K562 (cell line): ENCODE measurements around the gene RNF217. TPM values are rescaled to one million over a fixed set of nuclear protein-coding genes. Genes with fewer than 3 reads are reported as not detected.

Experiments used
- ATAC-seq: fragments of 200-7000 bp; cut with Tn5 transposase; 3 replicates; pipeline ENCODE4 v1.9.1; 2020; ENCODE audit warnings: moderate library complexity
- BruUV-seq: library from RNA; stranded (reverse); fragments of 400-500 nt; replicated peaks from 2 replicates; lab custom pipeline; 2021; lab: Mats Ljungman, UMichigan
- CTCF ChIA-PET: fragments of 300-600 bp; formaldehyde crosslinking; extraction: SDS; loops from one replicate; lab custom pipeline; 2021; ENCODE audit warnings: low intra/inter-chr PET ratio; lab: Yijun Ruan, JAX
- POLR2A ChIA-PET: fragments of 300-600, 350-650 bp; sonication (Branson Sonifier 250); formaldehyde crosslinking; extraction: SDS; loops from one replicate; lab custom pipeline; 2021; ENCODE audit warnings: antibody characterized with exemption, inconsistent platforms; lab: Yijun Ruan, JAX
- DNase-seq, 4 experiments: peaks; one replicate each; pipeline versions ENCODE4 v3.0.0 to v3.0.0-alpha.2; 2011 to 2018; ENCODE audit warnings: low spot score in 3 of 4, mixed read lengths in 3 of 4; ENCODE audit errors: extremely low read depth in 1 of 4
- FAIRE-seq: peaks from 2 replicates; lab custom pipeline; 2011; peaks lifted over from hg19 to GRCh38; lab: Jason Lieb, UNC
- H2AFZ ChIP-seq: 2 replicates; pipeline ENCODE4 v1.6.0; 2011; ENCODE audit warnings: low read depth, low read length, control low read depth, inconsistent platforms
- H3K27ac ChIP-seq: fragments of 200-600 bp; 3 replicates; pipeline ENCODE4 v1.8.0; 2011; ENCODE audit warnings: low read depth, mild to moderate bottlenecking, control low read depth, inconsistent platforms, low read length, moderate library complexity, mixed read lengths; ENCODE audit errors: extremely low read depth
- H3K27me3 ChIP-seq, 2 experiments: fragments of 300-600 bp in 1 of 2; 2 replicates in 1 of 2; 3 replicates in 1 of 2; pipeline versions ENCODE4 v1.6.0 to v1.8.0; 2011; ENCODE audit warnings: inconsistent platforms in 2 of 2, low read length in 2 of 2, mild to moderate bottlenecking in 1 of 2, mixed read lengths in 1 of 2, moderate library complexity in 1 of 2; ENCODE audit not compliant: control insufficient read depth in 2 of 2, insufficient read depth in 2 of 2
- H3K36me3 ChIP-seq: fragments of 300-600 bp; 3 replicates; pipeline ENCODE4 v1.8.0; 2011; ENCODE audit warnings: mild to moderate bottlenecking, low read length, inconsistent platforms; ENCODE audit not compliant: control insufficient read depth, insufficient read depth
- H3K4me1 ChIP-seq, 2 experiments: fragments of 200-600 bp in 1 of 2; replicated peaks in 1 of 2; 2 replicates in 1 of 2; 3 replicates in 1 of 2; pipeline versions ENCODE4 v1.5.1 to v1.8.0; 2011; ENCODE audit warnings: inconsistent platforms in 2 of 2, low read length in 2 of 2, mild to moderate bottlenecking in 1 of 2, mixed read lengths in 1 of 2, moderate library complexity in 1 of 2; ENCODE audit not compliant: control insufficient read depth in 2 of 2, insufficient read depth in 2 of 2
- H3K4me2 ChIP-seq: 2 replicates; pipeline ENCODE4 v1.6.1; 2011; ENCODE audit warnings: low read length, control low read depth, inconsistent platforms, mixed read lengths; ENCODE audit not compliant: insufficient read depth
- H3K4me3 ChIP-seq: fragments of 200-600 bp; sonication (generic), shearing (Covaris generic); 2 replicates; pipeline ENCODE4 v1.5.1; 2016; ENCODE audit warnings: control low read depth, inconsistent platforms
- H3K79me2 ChIP-seq: fragments of 200-600 bp; 3 replicates; pipeline ENCODE4 v1.8.0; 2011; ENCODE audit warnings: low read length, inconsistent platforms; ENCODE audit not compliant: control insufficient read depth, insufficient read depth
- H3K9ac ChIP-seq, 2 experiments: 2 replicates each; pipeline versions ENCODE4 v1.6.0 to v1.6.1; 2011; ENCODE audit warnings: low read depth in 2 of 2, low read length in 2 of 2, control low read depth in 1 of 2, inconsistent platforms in 1 of 2, mild to moderate bottlenecking in 1 of 2, mixed read lengths in 1 of 2; ENCODE audit not compliant: insufficient read depth in 1 of 2
- H3K9me1 ChIP-seq: one replicate; pipeline ENCODE4 v1.6.0; 2011; ENCODE audit warnings: inconsistent platforms, mild to moderate bottlenecking, low read length, moderate library complexity; ENCODE audit not compliant: control insufficient read depth, insufficient read depth
- H3K9me3 ChIP-seq: replicated peaks from 2 replicates; pipeline ENCODE4 v1.5.1; 2011; ENCODE audit warnings: low read depth, low read length, inconsistent platforms; ENCODE audit not compliant: control insufficient read depth, insufficient read depth
- H4K20me1 ChIP-seq: replicated peaks from 2 replicates; pipeline ENCODE4 v1.6.1; 2011; ENCODE audit warnings: low read length, inconsistent platforms, mixed read lengths; ENCODE audit not compliant: control insufficient read depth, insufficient read depth
- GATAD2B ChIP-seq: fragments of 450-650 bp; IDR thresholded peaks from 2 replicates; pipeline ENCODE4 v1.6.1; 2017; ENCODE audit warnings: mild to moderate bottlenecking, borderline replicate concordance
- MYBL2 ChIP-seq, 2 experiments: fragments of 450-650 bp in 1 of 2; sonication (generic) in 1 of 2; formaldehyde crosslinking in 1 of 2; IDR thresholded peaks; 2 replicates each; pipeline versions ENCODE4 v1.6.1 to v1.8.1; 2017 to 2022; ENCODE audit warnings: borderline replicate concordance in 1 of 2, inconsistent platforms in 1 of 2, low read depth in 1 of 2, mild to moderate bottlenecking in 1 of 2, missing genetic modification reagents in 1 of 2, moderate library complexity in 1 of 2
- NR1H2 ChIP-seq: sonication (generic); formaldehyde crosslinking; IDR thresholded peaks from 2 replicates; pipeline ENCODE4 v1.4.0; 2020; ENCODE audit warnings: mild to moderate bottlenecking, missing genetic modification reagents
- PRPF4 ChIP-seq: fragments of 200-400 bp; formaldehyde crosslinking; IDR thresholded peaks from one replicate; pipeline ENCODE4 v1.6.1; 2017; ENCODE audit warnings: low read length, low read depth, mild to moderate bottlenecking; ENCODE audit not compliant: insufficient read depth, poor library complexity, severe bottlenecking
- RBM34 ChIP-seq: fragments of 200-400 bp; formaldehyde crosslinking; IDR thresholded peaks from 2 replicates; pipeline ENCODE4 v1.6.1; 2018; ENCODE audit warnings: low read length, borderline replicate concordance; ENCODE audit not compliant: insufficient read depth
- TAF9B ChIP-seq: fragments of 450-650 bp; IDR thresholded peaks from 2 replicates; pipeline ENCODE4 v1.6.1; 2018; ENCODE audit warnings: mild to moderate bottlenecking; ENCODE audit not compliant: partially characterized antibody
- ZSCAN32 ChIP-seq: fragments of 450-650 bp; formaldehyde crosslinking; IDR thresholded peaks from 2 replicates; pipeline ENCODE4 v1.4.0; 2020; ENCODE audit warnings: mild to moderate bottlenecking, moderate library complexity
- WGBS: fragments of 100-300 bp; shearing (Covaris generic); methylation state at CpG from one replicate; pipeline ENCODE4 v1.1.6; 2016; ENCODE audit warnings: low coverage, mixed read lengths; ENCODE audit not compliant: insufficient coverage; ENCODE audit errors: missing lambda C conversion rate; 5-methylcytosine and 5-hydroxymethylcytosine counted together
- in situ Hi-C: fragments of 300-500 bp; cut with MboI; formaldehyde crosslinking; loops from 4 replicates; pipeline ENCODE4 v1.15.0; 2018; ENCODE audit warnings: inconsistent platforms, mixed read lengths
- intact Hi-C: fragments of 100-400 bp; cut with micrococcal nuclease; formaldehyde crosslinking; loops from 2 replicates; pipeline ENCODE4 v1.14.2; 2022
- polyA plus RNA-seq, 8 experiments: library from polyadenylated mRNA; depleted of rRNA in 4 of 8; stranded (reverse) in 5 of 8; unstranded in 3 of 8; fragments of >200 nt; fragmentation: Nextera tagmentation in 2 of 8; fragmentation: Illumina TruSeq in 1 of 8; extraction: Ambion mirVana in 2 of 8; extraction: Trizol in 1 of 8; gene quantifications; 2 replicates each; pipeline versions ENCODE4 v1.2.1 to v1.2.3, GENCODE V29; 2011 to 2014; ENCODE audit warnings: inconsistent platforms in 1 of 8, missing spikeins in 1 of 8
- total RNA-seq, 7 experiments: library from RNA; depleted of rRNA in 6 of 7; stranded (reverse); fragments of >200 nt in 6 of 7; fragmentation: Illumina TruSeq in 2 of 7; extraction: Trizol in 2 of 7; gene quantifications; 2 replicates each; pipeline versions ENCODE4 v1.2.1 to v1.2.3, GENCODE V29; 2011 to 2021; ENCODE audit warnings: low replicate concordance in 1 of 7

RNF217 gene
- total and polyA plus RNA-seq, 9 of the 15 experiments (the other 6 are each of a cell fraction or from before 2014, with no cell fraction given), result 2.9 to 25.6 (median 12.0) TPM

- no peaks in the 10 kb centered on the region for H3K4me1 ChIP-seq
- BruUV-seq, result no TSS peak
- no peaks in the 10 kb centered on the region for H3K36me3 ChIP-seq
- TF ChIP-seq GATAD2B (no peak), TAF9B (no peak), NR1H2 (no peak), PRPF4 (no peak), ZSCAN32 (no peak), MYBL2 (IDR thresholded peaks at IDR 0.05; ENCODE audit: low read depth) (no peak), MYBL2 (CRISPR knock-in tag; IDR thresholded peaks at IDR 0.05; ENCODE audit: borderline replicate concordance) (no peak), RBM34 (no peak)
- H3K79me2 ChIP-seq, result no peaks in the 10 kb centered on the region
- no peak for DNase-seq
- H3K4me2 ChIP-seq, result no peak overlapping the region
- ATAC-seq, result peak; percentile 23; the same call in 1 of the 3 replicates
- no peak overlapping the region for H3K27ac ChIP-seq
- POLR2A ChIA-PET, result no interaction called here
- CTCF ChIA-PET, result no interaction called here
- H3K4me3 ChIP-seq, result no peak overlapping the region
- FAIRE-seq, result no peak
- H3K27me3 ChIP-seq, result no peaks in the 10 kb centered on the region
- H3K9me3 ChIP-seq, result no peaks in the 10 kb centered on the region
- H3K9ac ChIP-seq, result no peak overlapping the region
- in situ Hi-C loops (no loop called here), intact Hi-C loops (no loop called here)
- no peaks in the 10 kb centered on the region for H3K9me1 ChIP-seq
- H2AFZ ChIP-seq, result no peak overlapping the region
- H4K20me1 ChIP-seq, result no peaks in the 10 kb centered on the region
- WGBS, result 3% methylated on average over 2 of the region's 2 CpGs
Observed at GRCh38 chr6:124926435-124926834, 35.8 kb upstream of the RNF217 start.
